ENCODE measurements around the gene AGR2. TPM values are rescaled to one million over a fixed set of nuclear protein-coding genes. Genes with fewer than 3 reads are reported as not detected.
"Not testable (repeated sequence)": the region's sequence is repeated elsewhere in the genome, so short reads cannot be mapped to it uniquely, and the experiment has no call there.

The AGR2 gene
- not detected for polyA plus RNA-seq

- H3K27ac Mint-ChIP-seq: no peak within 1 kb of the TSS
- no peak within 1 kb of the TSS for H3K4me3 Mint-ChIP-seq
- peaks cover 3% of the 10 kb centered on the region for H3K27me3 Mint-ChIP-seq
- no peaks in the 10 kb centered on the region for H3K36me3 Mint-ChIP-seq
- no peaks in the 10 kb centered on the region for H3K9me3 Mint-ChIP-seq
- H3K4me1 Mint-ChIP-seq: peaks cover 0 to 5% (median 0%) of the 10 kb centered on the region in 3 donors
These were observed at the start of gene AGR2 for GRCh38 chr7:16804674-16805439. Gene AGR2 (minus strand): TSS chr7:16804999. CDS start chr7:16801796, 3,203 bp downstream.

GRCh38 chr7:16853189-16853588, 48.4 kb upstream of the AGR2 start:
- H3K9me3 Mint-ChIP-seq, H3K27ac Mint-ChIP-seq, H3K36me3 Mint-ChIP-seq, H3K27me3 Mint-ChIP-seq, H3K4me3 Mint-ChIP-seq: not testable (repeated sequence)
- H3K4me1 Mint-ChIP-seq: peaks cover 8 to 17% (median 12%) of the 10 kb centered on the region in 3 donors

- Mint-ChIP-seq H3K27ac (no peak overlapping the region), H3K4me3 (peak overlapping the region in 2 of 4 donors; percentile 61 to 75), H3K27me3 (peaks cover 1% of the 10 kb centered on the region), H3K36me3 (no peaks in the 10 kb centered on the region), H3K9me3 (no peaks in the 10 kb centered on the region), H3K4me1 (peaks cover 8 to 17% (median 12%) of the 10 kb centered on the region in 3 donors)
These were observed 47.0 kb upstream of the AGR2 start for GRCh38 chr7:16851829-16852228.

- H3K9me3 Mint-ChIP-seq: no peaks in the 10 kb centered on the region
- H3K27me3 Mint-ChIP-seq: peaks cover 1% of the 10 kb centered on the region
- peaks cover 8 to 17% (median 12%) of the 10 kb centered on the region in 3 donors for H3K4me1 Mint-ChIP-seq
- no peak overlapping the region for H3K27ac Mint-ChIP-seq
- H3K36me3 Mint-ChIP-seq: no peaks in the 10 kb centered on the region
- peak overlapping the region in 2 of 4 donors; percentile 55 to 75 for H3K4me3 Mint-ChIP-seq
These were observed 46.0 kb upstream of the AGR2 start for GRCh38 chr7:16850614-16851466.

GRCh38 chr7:16849296-16850148, 44.7 kb upstream of the AGR2 start:
- peaks cover 8 to 17% (median 12%) of the 10 kb centered on the region in 3 donors for H3K4me1 Mint-ChIP-seq
- H3K4me3 Mint-ChIP-seq: no peak overlapping the region
- no peaks in the 10 kb centered on the region for H3K36me3 Mint-ChIP-seq
- H3K9me3 Mint-ChIP-seq: no peaks in the 10 kb centered on the region
- H3K27me3 Mint-ChIP-seq: peaks cover 1% of the 10 kb centered on the region
- no peak overlapping the region for H3K27ac Mint-ChIP-seq

- Mint-ChIP-seq H3K4me1 (peaks cover 8 to 17% (median 11%) of the 10 kb centered on the region in 3 donors), H3K27me3 (peaks cover 1% of the 10 kb centered on the region), H3K27ac (no peak overlapping the region)
These were observed 42.6 kb upstream of the AGR2 start for GRCh38 chr7:16847381-16847860.

GRCh38 chr7:16846601-16847165, 41.9 kb upstream of the AGR2 start:
- Mint-ChIP-seq H3K27ac (no peak overlapping the region), H3K4me3 (no peak overlapping the region)

More at GRCh38 chr7:16847381-16847860, 42.6 kb upstream of the AGR2 start:
- Mint-ChIP-seq H3K4me3 (no peak overlapping the region), H3K9me3 (no peaks in the 10 kb centered on the region), H3K36me3 (no peaks in the 10 kb centered on the region)

GRCh38 chr7:16845746-16846145, 40.9 kb upstream of the AGR2 start:
- Mint-ChIP-seq H3K9me3 (no peaks in the 10 kb centered on the region), H3K4me3 (no peak overlapping the region), H3K36me3 (no peaks in the 10 kb centered on the region), H3K4me1 (peaks cover 0 to 7% (median 3%) of the 10 kb centered on the region in 3 donors), H3K27ac (no peak overlapping the region), H3K27me3 (peaks cover 1% of the 10 kb centered on the region)

More at GRCh38 chr7:16846601-16847165, 41.9 kb upstream of the AGR2 start:
- Mint-ChIP-seq H3K27me3 (peaks cover 1% of the 10 kb centered on the region), H3K4me1 (peaks cover 1 to 12% (median 5%) of the 10 kb centered on the region in 3 donors), H3K36me3 (no peaks in the 10 kb centered on the region), H3K9me3 (no peaks in the 10 kb centered on the region)

GRCh38 chr7:16841681-16842080, 36.9 kb upstream of the AGR2 start:
- Mint-ChIP-seq H3K4me3 (no peak overlapping the region), H3K27me3 (no peaks in the 10 kb centered on the region), H3K9me3 (no peaks in the 10 kb centered on the region), H3K4me1 (peaks cover 7 to 14% (median 10%) of the 10 kb centered on the region in 3 donors), H3K36me3 (no peaks in the 10 kb centered on the region), H3K27ac (no peak overlapping the region)

- H3K4me3 Mint-ChIP-seq: no peak overlapping the region
- H3K27me3 Mint-ChIP-seq: no peaks in the 10 kb centered on the region
- peaks cover 7 to 14% (median 10%) of the 10 kb centered on the region in 3 donors for H3K4me1 Mint-ChIP-seq
- peaks cover 0 to 4% (median 0%) of the 10 kb centered on the region in 3 donors for H3K9me3 Mint-ChIP-seq
- H3K27ac Mint-ChIP-seq: no peak overlapping the region
- no peaks in the 10 kb centered on the region for H3K36me3 Mint-ChIP-seq
These were observed 35.3 kb upstream of the AGR2 start for GRCh38 chr7:16840094-16840493.

- peak overlapping the region in 1 of 4 donors; percentile 55 for H3K4me3 Mint-ChIP-seq
- no peaks in the 10 kb centered on the region for H3K27me3 Mint-ChIP-seq
- H3K4me1 Mint-ChIP-seq: peaks cover 7 to 14% (median 10%) of the 10 kb centered on the region in 3 donors
- no peaks in the 10 kb centered on the region for H3K36me3 Mint-ChIP-seq
- H3K9me3 Mint-ChIP-seq: peaks cover 0 to 4% (median 0%) of the 10 kb centered on the region in 3 donors
- no peak overlapping the region for H3K27ac Mint-ChIP-seq
These were observed 34.8 kb upstream of the AGR2 start for GRCh38 chr7:16839646-16840045.

GRCh38 chr7:16838891-16839290, 34.1 kb upstream of the AGR2 start:
- peak overlapping the region in 1 of 4 donors; percentile 55 for H3K4me3 Mint-ChIP-seq
- H3K36me3 Mint-ChIP-seq: no peaks in the 10 kb centered on the region
- H3K27me3 Mint-ChIP-seq: no peaks in the 10 kb centered on the region
- peaks cover 0 to 4% (median 0%) of the 10 kb centered on the region in 3 donors for H3K9me3 Mint-ChIP-seq
- H3K4me1 Mint-ChIP-seq: peaks cover 7 to 14% (median 10%) of the 10 kb centered on the region in 3 donors
- H3K27ac Mint-ChIP-seq: no peak overlapping the region

GRCh38 chr7:16838386-16838785, 33.6 kb upstream of the AGR2 start:
- no peak overlapping the region for H3K27ac Mint-ChIP-seq
- peaks cover 0 to 4% (median 0%) of the 10 kb centered on the region in 3 donors for H3K9me3 Mint-ChIP-seq
- no peaks in the 10 kb centered on the region for H3K27me3 Mint-ChIP-seq
- peak overlapping the region in 1 of 4 donors; percentile 55 for H3K4me3 Mint-ChIP-seq
- peaks cover 7 to 14% (median 10%) of the 10 kb centered on the region in 3 donors for H3K4me1 Mint-ChIP-seq
- no peaks in the 10 kb centered on the region for H3K36me3 Mint-ChIP-seq

- H3K9me3 Mint-ChIP-seq: peaks cover 0 to 4% (median 0%) of the 10 kb centered on the region in 3 donors
- no peaks in the 10 kb centered on the region for H3K36me3 Mint-ChIP-seq
- no peaks in the 10 kb centered on the region for H3K27me3 Mint-ChIP-seq
- H3K4me3 Mint-ChIP-seq: no peak overlapping the region
- peaks cover 7 to 14% (median 8%) of the 10 kb centered on the region in 3 donors for H3K4me1 Mint-ChIP-seq
- H3K27ac Mint-ChIP-seq: no peak overlapping the region
These were observed 31.7 kb upstream of the AGR2 start for GRCh38 chr7:16836481-16836880.
